ENCODE results near the gene PRSS8.

Gene PRSS8

GRCh38 chr16:31108035-31108793 is 27.3 kb downstream of the PRSS8 start, which contains the start of gene BCKDK:
Gene BCKDK, plus strand, starts transcription at chr16:31108386. Its CDS starts 838 bp downstream, at chr16:31109224.
- Histone ChIP-seq H3K4me2 (ENCODE audit: low read depth, low read length, poor library complexity, severe bottlenecking) (peak within 1 kb of the TSS; percentile 98), H3K27me3 (ENCODE audit: low read length) (no peaks in the 10 kb centered on the region), H3K79me2 (ENCODE audit: insufficient read depth, low read length) (0 out of 2 replicates have a peak, but pooled peaks cover 7% of the 10 kb centered on the region), H3K9me2 (replicated peaks; ENCODE audit: insufficient read depth, low read length) (no peaks in the 10 kb centered on the region), H3K4me3 (ENCODE audit: insufficient read depth, low read length, poor library complexity, severe bottlenecking) (peak within 1 kb of the TSS; percentile 74), H3K27ac (ENCODE audit: low read depth, low read length) (peak within 1 kb of the TSS; percentile 28), H2AFZ (ENCODE audit: low read depth, low read length, severe bottlenecking) (peak within 1 kb of the TSS; percentile 74), H3K9me3 (ENCODE audit: insufficient read depth, low read length) (no peaks in the 10 kb centered on the region), H4K20me1 (ENCODE audit: low read depth, low read length) (no peaks in the 10 kb centered on the region), H3K9ac (ENCODE audit: low read length) (peak within 1 kb of the TSS; percentile 86), H3F3A (ENCODE audit: insufficient read depth) (0 out of 2 replicates have a peak, but pooled peaks cover 12% of the 10 kb centered on the region), H3K36me3 (ENCODE audit: low read length) (no peaks in the 10 kb centered on the region)
- no peak for TF ChIP-seq CTCF (IDR thresholded peaks at IDR 0.05; ENCODE audit: insufficient read depth, low read length, poor library complexity, severe bottlenecking)
- no peak for TF ChIP-seq EZH2phosphoT487 (conservative IDR thresholded peaks at IDR 0.05; ENCODE audit: low read length)

GRCh38 chr16:31107465-31107867 is 28.1 kb downstream of the PRSS8 start:
- TF ChIP-seq EZH2phosphoT487 (conservative IDR thresholded peaks at IDR 0.05; ENCODE audit: low read length) (no peak), CTCF (IDR thresholded peaks at IDR 0.05; ENCODE audit: insufficient read depth, low read length, poor library complexity, severe bottlenecking) (no peak)
- Histone ChIP-seq H3K27me3 (ENCODE audit: low read length) (no peaks in the 10 kb centered on the region), H3K4me3 (ENCODE audit: insufficient read depth, low read length, poor library complexity, severe bottlenecking) (peak overlapping the region; percentile 74), H3K27ac (ENCODE audit: low read depth, low read length) (peak overlapping the region; percentile 28), H3K4me2 (ENCODE audit: low read depth, low read length, poor library complexity, severe bottlenecking) (peak overlapping the region; percentile 98), H3K9ac (ENCODE audit: low read length) (peak overlapping the region; percentile 86), H3K79me2 (ENCODE audit: insufficient read depth, low read length) (0 out of 2 replicates have a peak, but pooled peaks cover 7% of the 10 kb centered on the region), H3K9me2 (replicated peaks; ENCODE audit: insufficient read depth, low read length) (no peaks in the 10 kb centered on the region), H3K36me3 (ENCODE audit: low read length) (no peaks in the 10 kb centered on the region), H3K9me3 (ENCODE audit: insufficient read depth, low read length) (no peaks in the 10 kb centered on the region), H2AFZ (ENCODE audit: low read depth, low read length, severe bottlenecking) (peak overlapping the region; percentile 74), H3F3A (ENCODE audit: insufficient read depth) (0 out of 2 replicates have a peak, but pooled peaks cover 11% of the 10 kb centered on the region), H4K20me1 (ENCODE audit: low read depth, low read length) (no peaks in the 10 kb centered on the region)

GRCh38 chr16:31106509-31107464 is 28.7 kb downstream of the PRSS8 start:
- no peak overlapping the region for H2AFZ ChIP-seq (ENCODE audit: low read depth, low read length, severe bottlenecking)
- H3K4me2 ChIP-seq (ENCODE audit: low read depth, low read length, poor library complexity, severe bottlenecking), result peak overlapping the region; percentile 98

More at GRCh38 chr16:31106509-31107464, 28.7 kb downstream of the PRSS8 start:
- Histone ChIP-seq H3K4me3 (ENCODE audit: insufficient read depth, low read length, poor library complexity, severe bottlenecking) (no peak overlapping the region), H3K36me3 (ENCODE audit: low read length) (no peaks in the 10 kb centered on the region), H3K9me3 (ENCODE audit: insufficient read depth, low read length) (no peaks in the 10 kb centered on the region), H3K9me2 (replicated peaks; ENCODE audit: insufficient read depth, low read length) (no peaks in the 10 kb centered on the region), H3K79me2 (ENCODE audit: insufficient read depth, low read length) (0 out of 2 replicates have a peak, but pooled peaks cover 7% of the 10 kb centered on the region), H3F3A (ENCODE audit: insufficient read depth) (0 out of 2 replicates have a peak, but pooled peaks cover 11% of the 10 kb centered on the region), H3K27ac (ENCODE audit: low read depth, low read length) (0 out of 2 replicates have a peak overlapping the region, but pooled peaks have one; percentile 28), H3K27me3 (ENCODE audit: low read length) (no peaks in the 10 kb centered on the region), H3K9ac (ENCODE audit: low read length) (0 out of 2 replicates have a peak overlapping the region, but pooled peaks have one; percentile 86), H4K20me1 (ENCODE audit: low read depth, low read length) (no peaks in the 10 kb centered on the region)
- no peak for TF ChIP-seq CTCF (IDR thresholded peaks at IDR 0.05; ENCODE audit: insufficient read depth, low read length, poor library complexity, severe bottlenecking)
- TF ChIP-seq EZH2phosphoT487 (conservative IDR thresholded peaks at IDR 0.05; ENCODE audit: low read length), result no peak
